Mucosa of stomach (tissue), 1 donor: ENCODE measurements around the gene RTBDN.
A peak's percentile ranks its signal among the peaks of the same experiment; 100 is the strongest.

Experiments used
- H3K27me3 ChIP-seq: one replicate; pipeline ENCODE4 v1.7.0; 2013; ENCODE audit warnings: mild to moderate bottlenecking, low read length; ENCODE audit not compliant: control insufficient read depth, insufficient read depth
- H3K36me3 ChIP-seq: one replicate; pipeline ENCODE4 v1.7.0; 2013; ENCODE audit warnings: low read length; ENCODE audit not compliant: control insufficient read depth, insufficient read depth
- H3K4me1 ChIP-seq: one replicate; pipeline ENCODE4 v1.7.0; 2013; ENCODE audit warnings: mild to moderate bottlenecking, low read length; ENCODE audit not compliant: control insufficient read depth, insufficient read depth
- H3K4me3 ChIP-seq: one replicate; pipeline ENCODE4 v1.7.0; 2013; ENCODE audit warnings: low read length
- H3K9ac ChIP-seq: one replicate; pipeline ENCODE4 v1.7.0; 2013; ENCODE audit warnings: mild to moderate bottlenecking, low read length, moderate library complexity
- H3K9me3 ChIP-seq: one replicate; pipeline ENCODE4 v1.7.0; 2013; ENCODE audit warnings: mild to moderate bottlenecking, low read length, moderate library complexity; ENCODE audit not compliant: control insufficient read depth
- donor health status: Pancreatic carcinoma.

Gene RTBDN

DNA sequence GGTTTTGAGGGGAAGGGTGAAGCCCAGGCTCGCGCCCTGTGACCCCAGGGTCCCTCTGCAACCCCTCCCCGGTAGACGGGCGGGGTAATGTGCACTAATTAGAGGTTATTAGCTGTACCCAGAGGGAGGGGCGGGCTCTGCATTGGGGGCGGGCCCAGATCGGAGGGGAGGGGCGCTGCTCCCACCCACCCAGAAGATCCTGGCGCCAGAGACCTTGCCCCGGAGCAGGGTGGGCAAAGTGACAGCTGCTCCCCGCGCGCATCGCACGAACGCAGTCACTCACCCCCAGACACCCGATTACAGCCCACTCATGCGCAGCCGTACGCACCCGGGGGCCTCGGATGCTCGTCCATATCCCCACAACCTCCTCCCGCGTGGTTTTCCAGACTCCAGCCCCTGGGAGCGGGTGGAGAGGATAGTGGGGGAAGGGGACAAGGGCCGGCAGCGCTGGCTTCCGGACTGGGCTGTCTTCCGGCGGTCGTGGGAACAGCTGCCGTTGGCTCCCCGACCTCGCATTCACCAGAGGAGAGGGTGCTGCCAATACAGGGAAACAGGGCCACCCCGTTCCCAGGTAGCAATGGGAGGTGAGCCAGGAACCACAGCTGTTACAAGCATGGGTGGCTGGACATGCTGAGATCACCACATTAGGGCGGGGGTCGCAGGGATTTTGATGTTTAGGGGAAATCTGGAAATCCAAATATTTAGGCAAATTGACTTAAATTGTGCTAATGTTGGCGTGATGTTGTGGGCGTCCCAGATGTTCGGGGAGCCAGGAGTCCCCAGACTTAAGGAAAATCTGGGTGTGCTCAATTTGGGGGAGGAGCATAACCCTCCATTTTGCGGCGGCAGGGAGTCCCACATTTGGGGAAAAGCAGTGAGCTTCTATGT is 56.1 kb downstream of the RTBDN start:
- peaks cover 47% of the 10 kb centered on the region for H3K4me1 ChIP-seq
- peak overlapping the region; percentile 87 for H3K9ac ChIP-seq
- no peaks in the 10 kb centered on the region for H3K36me3 ChIP-seq
- no peaks in the 10 kb centered on the region for H3K27me3 ChIP-seq
- peak overlapping the region; percentile 84 for H3K4me3 ChIP-seq
- H3K9me3 ChIP-seq = no peaks in the 10 kb centered on the region

DNA sequence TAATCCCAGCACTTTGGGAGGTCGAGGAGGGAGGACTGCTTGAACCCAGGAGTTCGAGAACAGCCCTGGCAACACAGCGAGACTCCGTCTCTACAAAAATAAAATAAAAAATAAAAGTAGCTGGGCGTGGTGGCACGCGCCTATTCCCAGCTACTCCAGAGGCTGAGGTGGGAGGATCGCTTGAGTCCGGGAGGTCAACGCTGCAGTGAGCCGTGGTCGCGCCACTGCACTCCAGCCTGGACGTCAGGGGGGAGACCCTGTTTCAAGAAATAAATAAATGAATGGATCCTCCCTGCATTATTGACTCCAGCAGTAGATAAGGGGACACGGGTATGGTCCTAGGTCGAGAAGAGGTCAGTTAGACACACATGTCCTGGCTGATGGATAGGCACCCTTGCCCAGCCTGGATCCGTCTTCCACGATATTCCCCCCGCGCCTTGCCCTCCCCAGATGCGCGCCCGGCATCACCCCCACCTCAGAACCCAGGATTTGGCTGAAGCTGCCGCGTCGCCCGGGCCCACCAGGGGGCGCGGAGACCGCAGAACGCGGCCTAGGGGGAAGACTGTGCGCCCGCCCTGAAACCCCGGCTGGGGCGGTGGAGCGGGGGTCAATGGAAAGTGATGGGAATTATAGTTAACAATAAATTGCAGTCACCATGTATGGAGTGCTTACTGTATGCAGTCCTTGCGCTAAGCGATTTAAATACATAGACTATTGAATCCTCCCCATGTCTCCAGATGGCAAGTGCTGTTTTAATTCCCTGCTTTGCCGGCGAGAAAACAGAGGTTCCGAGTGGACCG is 57.0 kb downstream of the RTBDN start:
- H3K36me3 ChIP-seq = no peaks in the 10 kb centered on the region
- H3K27me3 ChIP-seq = no peaks in the 10 kb centered on the region
- H3K4me1 ChIP-seq = peaks cover 40% of the 10 kb centered on the region
- no peaks in the 10 kb centered on the region for H3K9me3 ChIP-seq
- H3K4me3 ChIP-seq = peak overlapping the region; percentile 84
- H3K9ac ChIP-seq = peak overlapping the region; percentile 87
